HEK293T (cell line): Measurements from ENCODE around the gene CCDC85A.
"Not testable (repeated sequence)": the region's sequence is repeated elsewhere in the genome, so short reads cannot be mapped to it uniquely, and the experiment has no call there.

Experiments used
- CTCF ChIA-PET: fragments of 350-600 bp; formaldehyde crosslinking; extraction: SDS; loops from one replicate; lab custom pipeline; 2021; ENCODE audit warnings: antibody characterized with exemption, inconsistent platforms; lab: Yijun Ruan, JAX
- POLR2A ChIA-PET: fragments of 350-600 bp; formaldehyde crosslinking; extraction: SDS; loops from one replicate; lab custom pipeline; 2020; ENCODE audit warnings: antibody characterized with exemption, inconsistent platforms; lab: Yijun Ruan, JAX
- DNase-seq: peaks from one replicate; pipeline ENCODE4 v3.0.0; 2012; ENCODE audit warnings: mixed read lengths; ENCODE audit errors: extremely low spot score
- ARNT ChIP-seq: fragments of 450-650 bp; IDR thresholded peaks from 2 replicates; pipeline ENCODE4 v1.6.1; 2017; ENCODE audit warnings: mild to moderate bottlenecking
- BHLHE40 ChIP-seq: fragments of 450-650 bp; IDR thresholded peaks from 2 replicates; pipeline ENCODE4 v1.6.1; 2016; ENCODE audit warnings: mild to moderate bottlenecking, moderate library complexity, borderline replicate concordance
- CTBP1 ChIP-seq: fragments of 450-650 bp; IDR thresholded peaks from 2 replicates; pipeline ENCODE4 v1.6.1; 2016; ENCODE audit warnings: borderline replicate concordance
- ELF4 ChIP-seq: fragments of 450-650 bp; IDR thresholded peaks from 2 replicates; pipeline ENCODE4 v1.6.1; 2017; ENCODE audit warnings: antibody characterized with exemption
- FOXA1 ChIP-seq: fragments of 450-650 bp; IDR thresholded peaks from 2 replicates; pipeline ENCODE4 v1.6.1; 2016; ENCODE audit warnings: mild to moderate bottlenecking
- FOXK2 ChIP-seq: fragments of 450-650 bp; IDR thresholded peaks from 2 replicates; pipeline ENCODE4 v1.6.1; 2016; ENCODE audit warnings: mild to moderate bottlenecking
- FOXM1 ChIP-seq: fragments of 450-650 bp; IDR thresholded peaks from 2 replicates; pipeline ENCODE4 v1.6.1; 2017; ENCODE audit warnings: mild to moderate bottlenecking, borderline replicate concordance
- HDGF ChIP-seq: fragments of 450-650 bp; IDR thresholded peaks from 2 replicates; pipeline ENCODE4 v1.6.1; 2017; ENCODE audit warnings: antibody characterized with exemption, borderline replicate concordance
- L3MBTL2 ChIP-seq: fragments of 450-650 bp; conservative IDR thresholded peaks from 2 replicates; pipeline ENCODE4 v1.6.1; 2016; ENCODE audit warnings: mild to moderate bottlenecking
- LEF1 ChIP-seq: fragments of 450-650 bp; IDR thresholded peaks from 2 replicates; pipeline ENCODE4 v1.6.1; 2017; ENCODE audit warnings: mild to moderate bottlenecking, borderline replicate concordance
- NFRKB ChIP-seq: fragments of 450-650 bp; IDR thresholded peaks from 2 replicates; pipeline ENCODE4 v1.6.1; 2016; ENCODE audit warnings: mild to moderate bottlenecking, moderate library complexity
- SP1 ChIP-seq: fragments of 450-650 bp; IDR thresholded peaks from 2 replicates; pipeline ENCODE4 v1.6.1; 2017
- SUZ12 ChIP-seq: fragments of 450-650 bp; IDR thresholded peaks from 2 replicates; pipeline ENCODE4 v1.6.1; 2016; ENCODE audit warnings: mild to moderate bottlenecking
- TARDBP ChIP-seq: fragments of 450-650 bp; IDR thresholded peaks from 2 replicates; pipeline ENCODE4 v1.6.1; 2016
- ZNF384 ChIP-seq: fragments of 450-650 bp; IDR thresholded peaks from 2 replicates; pipeline ENCODE4 v1.6.1; 2016
- TF ChIP-seq, protein P1 (sequence below): fragments of 450-650 bp; IDR thresholded peaks from 2 replicates; pipeline ENCODE4 v1.6.1; 2016

Gene CCDC85A

DNA sequence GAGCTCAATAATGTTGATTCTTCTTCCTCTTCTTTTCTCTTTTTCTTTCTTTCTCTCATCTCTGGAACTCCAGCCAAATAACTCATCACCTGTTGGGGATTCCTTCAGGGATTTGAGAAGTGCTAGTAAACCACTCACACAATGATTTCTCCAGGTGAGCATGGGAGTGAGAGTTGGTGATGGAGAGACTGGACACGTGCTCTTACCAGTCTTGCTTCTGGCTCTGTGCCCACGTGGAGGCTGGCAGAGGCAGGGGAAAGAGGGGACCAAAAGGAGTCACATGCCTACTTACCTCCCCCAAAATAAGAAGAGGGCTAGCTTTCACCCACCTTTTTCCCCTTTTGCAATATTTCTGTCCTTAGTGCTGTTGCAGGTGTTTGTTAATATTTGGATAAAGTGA lies 28.6 kb upstream of the CCDC85A start:
- CTCF ChIA-PET = no interaction called here
- POLR2A ChIA-PET = no interaction called here
- TF ChIP-seq LEF1 = no peak
- no peak for TF ChIP-seq FOXA1
- TF ChIP-seq SUZ12 = no peak
- TF ChIP-seq, protein P1, sequence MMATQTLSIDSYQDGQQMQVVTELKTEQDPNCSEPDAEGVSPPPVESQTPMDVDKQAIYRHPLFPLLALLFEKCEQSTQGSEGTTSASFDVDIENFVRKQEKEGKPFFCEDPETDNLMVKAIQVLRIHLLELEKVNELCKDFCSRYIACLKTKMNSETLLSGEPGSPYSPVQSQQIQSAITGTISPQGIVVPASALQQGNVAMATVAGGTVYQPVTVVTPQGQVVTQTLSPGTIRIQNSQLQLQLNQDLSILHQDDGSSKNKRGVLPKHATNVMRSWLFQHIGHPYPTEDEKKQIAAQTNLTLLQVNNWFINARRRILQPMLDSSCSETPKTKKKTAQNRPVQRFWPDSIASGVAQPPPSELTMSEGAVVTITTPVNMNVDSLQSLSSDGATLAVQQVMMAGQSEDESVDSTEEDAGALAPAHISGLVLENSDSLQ = no peak
- no peak for TF ChIP-seq HDGF
- DNase-seq = no peak

DNA sequence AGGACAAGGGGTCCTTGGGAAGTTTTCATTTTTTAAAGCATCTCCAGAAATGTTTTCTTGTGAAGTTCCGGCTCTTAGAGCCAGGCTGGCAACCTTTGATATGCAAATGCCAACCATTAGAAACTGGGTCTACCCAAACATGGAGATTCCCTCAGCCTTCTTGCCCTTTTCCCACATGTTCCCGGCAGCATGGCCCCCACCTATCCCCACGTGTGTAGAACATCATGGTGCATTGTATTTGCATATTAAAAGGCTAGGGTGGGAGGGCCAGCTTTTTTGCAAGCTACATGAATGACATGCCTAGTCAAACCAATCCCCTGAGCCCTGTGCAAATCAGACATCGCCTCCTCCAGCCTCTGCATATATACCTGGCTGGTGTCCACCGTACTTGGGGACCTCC lies 23.9 kb upstream of the CCDC85A start:
- DNase-seq, CTCF ChIA-PET, POLR2A ChIA-PET: not testable (repeated sequence)

DNA sequence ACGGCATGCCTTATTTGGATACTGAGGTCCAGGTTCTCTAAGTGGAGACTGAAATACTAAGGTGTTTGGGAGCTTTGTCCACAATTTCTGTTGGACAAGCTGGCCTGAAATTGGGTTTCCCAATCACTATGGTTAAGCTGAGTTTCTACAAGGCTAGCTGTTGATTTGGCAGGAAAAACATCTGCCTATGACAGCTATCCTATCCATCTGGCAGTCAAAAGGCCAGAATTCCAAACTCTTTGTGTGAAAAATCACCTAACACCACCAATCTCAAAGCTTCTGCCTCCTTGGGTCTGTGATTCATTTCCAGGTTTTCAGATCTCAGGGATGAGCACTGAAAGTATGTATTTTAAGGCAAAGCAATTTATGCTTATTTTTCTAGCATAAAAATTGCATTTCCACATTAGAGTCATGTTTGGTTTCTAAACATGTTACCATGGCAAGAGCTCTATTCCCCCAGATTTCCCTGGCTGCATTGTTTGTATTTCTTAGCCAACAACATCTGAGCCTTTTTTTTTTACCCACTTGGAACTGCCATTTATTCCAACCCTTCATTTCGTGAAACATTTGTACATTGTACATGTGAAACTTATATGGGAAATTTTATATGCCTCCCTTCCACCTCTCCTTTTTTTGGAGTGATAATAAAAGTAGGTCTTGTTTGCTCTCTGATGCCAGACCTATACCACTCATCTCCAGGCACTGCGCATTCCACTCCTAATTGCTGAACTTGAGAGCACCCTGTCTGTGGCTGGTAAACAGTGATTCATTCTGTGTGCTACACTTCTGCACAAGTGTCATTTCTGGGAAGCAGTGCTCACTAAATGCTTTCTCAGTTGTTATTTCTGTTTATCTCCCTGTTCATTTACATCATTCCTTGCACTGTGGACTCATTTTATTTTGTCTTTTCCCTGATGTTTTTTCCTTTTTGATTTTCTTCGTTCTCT lies 15.9 kb upstream of the CCDC85A start:
- ChIA-PET CTCF (interaction anchor here (1.5 kb wide), 1 partner anchor 15 kb away, joined by 3 read pairs; no protein-coding TSS in a partner anchor), POLR2A (no interaction called here)
- no peak for TF ChIP-seq LEF1
- no peak for TF ChIP-seq CTBP1
- no peak for TF ChIP-seq ELF4
- TF ChIP-seq L3MBTL2 = no peak
- no peak for DNase-seq

DNA sequence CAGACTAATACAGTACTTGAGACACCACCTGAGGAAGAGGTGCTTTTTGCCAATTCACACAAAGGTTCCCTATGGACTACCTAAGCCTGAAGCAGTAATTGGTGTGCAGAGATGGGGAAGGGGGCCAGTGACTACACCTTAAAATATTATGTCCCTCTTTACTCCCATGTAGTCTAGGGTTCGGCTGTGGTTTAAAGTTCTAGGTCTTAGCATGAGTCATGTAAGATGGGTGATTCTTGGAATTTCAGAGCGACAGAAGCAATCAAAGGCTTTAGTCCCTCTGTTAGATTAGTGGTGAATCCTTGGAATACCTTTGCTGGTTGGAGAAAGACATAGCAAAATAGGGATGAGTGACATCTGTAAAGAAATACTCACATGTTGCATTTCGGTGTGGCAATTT lies 14.3 kb upstream of the CCDC85A start:
- DNase-seq = no peak
- POLR2A ChIA-PET = no interaction called here
- CTCF ChIA-PET = no interaction called here
- TF ChIP-seq TARDBP = no peak
- no peak for TF ChIP-seq FOXK2
- no peak for TF ChIP-seq ARNT
- no peak for TF ChIP-seq L3MBTL2
- TF ChIP-seq BHLHE40 = no peak
- TF ChIP-seq HDGF = no peak
- TF ChIP-seq LEF1 = no peak
- TF ChIP-seq ZNF384 = no peak
- no peak for TF ChIP-seq SUZ12
- no peak for TF ChIP-seq SP1
- TF ChIP-seq ELF4 = no peak
- TF ChIP-seq, protein P1 = no peak
- no peak for TF ChIP-seq CTBP1
- no peak for TF ChIP-seq FOXM1
- TF ChIP-seq FOXA1 = no peak
- TF ChIP-seq NFRKB = no peak

DNA sequence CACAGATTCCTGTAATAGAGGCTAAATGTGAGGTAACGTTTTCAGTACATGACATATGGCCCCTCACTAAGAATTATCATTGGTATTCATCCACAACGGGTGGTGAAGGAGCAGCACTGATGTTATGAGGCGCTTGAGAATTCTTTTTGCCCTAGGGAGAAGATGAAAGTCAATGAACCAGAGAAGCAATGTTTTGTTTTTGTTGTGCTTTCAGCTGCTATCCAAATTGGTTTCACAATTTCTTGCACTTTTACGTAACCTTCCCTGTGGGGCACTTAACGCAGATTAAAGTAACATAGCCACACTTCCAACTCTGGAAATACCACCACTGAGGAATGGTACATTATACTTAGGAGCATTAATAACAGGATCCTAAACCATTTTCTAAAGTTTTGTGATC lies 13.3 kb upstream of the CCDC85A start:
- TF ChIP-seq ELF4 (no peak), NFRKB (no peak), BHLHE40 (no peak), LEF1 (no peak), CTBP1 (no peak), FOXK2 (no peak), FOXA1 (no peak), ZNF384 (no peak), SP1 (no peak), L3MBTL2 (no peak), ARNT (no peak), HDGF (no peak), SUZ12 (no peak), FOXM1 (no peak), TARDBP (no peak)
- TF ChIP-seq, protein P1 = no peak
- ChIA-PET POLR2A (no interaction called here), CTCF (no interaction called here)
- DNase-seq = no peak

DNA sequence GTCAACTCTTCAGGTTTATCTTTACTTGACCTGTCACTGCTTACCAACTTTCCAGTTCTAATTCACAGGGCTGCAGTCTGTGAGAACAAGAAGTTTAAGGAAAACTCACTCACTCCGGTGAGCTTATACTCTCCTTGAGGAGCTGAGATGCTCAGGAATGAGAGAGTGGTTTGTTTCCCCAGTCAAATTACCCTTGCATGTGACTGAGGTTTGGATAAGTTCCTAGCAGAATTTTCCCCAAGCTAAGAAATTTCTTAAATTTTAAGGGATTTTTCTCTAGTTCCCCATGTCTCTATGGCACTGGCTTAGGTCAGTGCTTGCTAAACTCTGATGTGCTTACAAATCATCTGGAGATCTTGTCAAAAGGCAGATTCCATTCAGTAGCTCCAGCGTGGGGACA lies 12.8 kb upstream of the CCDC85A start:
- DNase-seq = no peak
- POLR2A ChIA-PET = no interaction called here
- TF ChIP-seq L3MBTL2 (no peak), ELF4 (no peak), LEF1 (no peak)
- CTCF ChIA-PET = interaction anchor here (1.1 kb wide), 1 partner anchor 12 kb away, joined by 4 read pairs; no protein-coding TSS in a partner anchor

DNA sequence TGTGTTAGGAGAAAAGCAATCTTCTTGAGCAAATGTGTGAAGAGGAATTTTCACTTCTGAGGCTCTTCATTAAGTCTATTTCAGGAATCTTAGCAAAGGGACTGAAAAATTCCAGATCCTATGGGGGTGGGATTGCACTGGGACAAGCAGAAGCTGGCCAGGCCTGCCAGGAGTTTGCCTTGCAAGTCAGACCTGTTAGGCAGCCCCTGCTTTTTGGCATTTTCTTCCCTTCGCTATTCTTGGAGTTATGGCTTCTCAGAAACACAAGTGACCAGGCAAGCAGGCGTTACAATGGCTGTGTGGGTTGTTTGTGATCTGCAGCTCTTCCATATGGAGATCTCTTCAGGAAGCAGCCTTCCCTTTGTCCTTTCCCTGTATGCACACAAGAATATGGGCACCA lies 8.0 kb upstream of the CCDC85A start:
- CTCF ChIA-PET = no interaction called here
- DNase-seq = no peak
- TF ChIP-seq HDGF = no peak
- no peak for TF ChIP-seq ZNF384
- TF ChIP-seq SUZ12 = no peak
- no peak for TF ChIP-seq FOXA1
- no peak for TF ChIP-seq ARNT
- no peak for TF ChIP-seq CTBP1
- no peak for TF ChIP-seq FOXM1
- no peak for TF ChIP-seq SP1
- no peak for TF ChIP-seq L3MBTL2
- no peak for TF ChIP-seq LEF1
- TF ChIP-seq FOXK2 = no peak

More for the DNA sequence above, 8.0 kb upstream of the CCDC85A start:
- POLR2A ChIA-PET = no interaction called here
